H9 (cell line): ENCODE results near the gene CYP2B6. TPM values are rescaled to one million over a fixed set of nuclear protein-coding genes. Genes with fewer than 3 reads are reported as not detected.
"Not testable (repeated sequence)": the region's sequence is repeated elsewhere in the genome, so short reads cannot be mapped to it uniquely, and the experiment has no call there.

Experiments
- DNase-seq: peaks from one replicate; pipeline ENCODE4 v3.0.0-alpha.2; 2017
- H2AFZ ChIP-seq: one replicate; pipeline ENCODE4 v1.6.1; 2013; ENCODE audit warnings: mild to moderate bottlenecking, low read length, control low read depth, moderate library complexity
- H2AK5ac ChIP-seq: 2 replicates; pipeline ENCODE4 v1.6.1; 2013; ENCODE audit warnings: low read length, control low read depth, mixed read lengths; ENCODE audit not compliant: insufficient read length
- H2BK120ac ChIP-seq: one replicate; pipeline ENCODE4 v1.6.1; 2013; ENCODE audit warnings: low read depth, mild to moderate bottlenecking, low read length, control low read depth, inconsistent platforms; ENCODE audit not compliant: poor library complexity, severe bottlenecking
- H2BK12ac ChIP-seq: 2 replicates; pipeline ENCODE4 v1.6.1; 2013; ENCODE audit warnings: low read length, control low read depth, mixed read lengths, low read depth; ENCODE audit not compliant: insufficient read length
- H2BK15ac ChIP-seq: 2 replicates; pipeline ENCODE4 v1.6.1; 2013; ENCODE audit warnings: low read depth, low read length, control low read depth
- H2BK20ac ChIP-seq: one replicate; pipeline ENCODE4 v1.6.1; 2013; ENCODE audit warnings: low read depth, mild to moderate bottlenecking, low read length, control low read depth, inconsistent platforms; ENCODE audit not compliant: poor library complexity, severe bottlenecking
- H2BK5ac ChIP-seq: 2 replicates; pipeline ENCODE4 v1.6.1; 2013; ENCODE audit warnings: low read length, control low read depth, mixed read lengths; ENCODE audit not compliant: insufficient read length
- H3K14ac ChIP-seq: 2 replicates; pipeline ENCODE4 v1.6.1; 2013; ENCODE audit warnings: low read length, control low read depth; ENCODE audit not compliant: insufficient read depth
- H3K18ac ChIP-seq: 2 replicates; pipeline ENCODE4 v1.6.1; 2013; ENCODE audit warnings: low read depth, mild to moderate bottlenecking, mixed read lengths, low read length, control low read depth; ENCODE audit not compliant: insufficient read length
- H3K23ac ChIP-seq: 2 replicates; pipeline ENCODE4 v1.6.1; 2013; ENCODE audit warnings: low read length, control low read depth, mixed read lengths, low read depth; ENCODE audit not compliant: insufficient read length
- H3K23me2 ChIP-seq: 2 replicates; pipeline ENCODE4 v1.6.1; 2013; ENCODE audit warnings: low read depth, mild to moderate bottlenecking, mixed read lengths, low read length, control low read depth; ENCODE audit not compliant: insufficient read length, poor library complexity, severe bottlenecking
- H3K27ac ChIP-seq: 2 replicates; pipeline ENCODE4 v1.5.1; 2013; ENCODE audit warnings: low read length, control low read depth, mixed read lengths, low read depth; ENCODE audit not compliant: insufficient read length
- H3K27me3 ChIP-seq: 2 replicates; pipeline ENCODE4 v1.6.1; 2013; ENCODE audit warnings: low read length, control low read depth, inconsistent platforms; ENCODE audit not compliant: insufficient read depth
- H3K4ac ChIP-seq: 2 replicates; pipeline ENCODE4 v1.6.1; 2013; ENCODE audit warnings: low read depth, mild to moderate bottlenecking, control low read depth, inconsistent platforms, low read length, moderate library complexity
- H3K4me1 ChIP-seq: 2 replicates; pipeline ENCODE4 v1.6.1; 2013; ENCODE audit warnings: low read length, control low read depth, inconsistent platforms; ENCODE audit not compliant: insufficient read depth
- H3K4me2 ChIP-seq: 2 replicates; pipeline ENCODE4 v1.6.1; 2013; ENCODE audit warnings: low read length, control low read depth, mixed read lengths; ENCODE audit not compliant: insufficient read length, insufficient read depth
- H3K56ac ChIP-seq: 2 replicates; pipeline ENCODE4 v1.6.1; 2013; ENCODE audit warnings: low read depth, mild to moderate bottlenecking, mixed read lengths, low read length, control low read depth; ENCODE audit not compliant: insufficient read length
- H3K79me1 ChIP-seq: 2 replicates; pipeline ENCODE4 v1.6.1; 2013; ENCODE audit warnings: low read depth, mild to moderate bottlenecking, moderate library complexity, low read length, control low read depth, inconsistent platforms; ENCODE audit not compliant: insufficient read depth, poor library complexity, severe bottlenecking
- H3K79me2 ChIP-seq: 2 replicates; pipeline ENCODE4 v1.6.1; 2013; ENCODE audit warnings: low read length, control low read depth, inconsistent platforms; ENCODE audit not compliant: insufficient read depth
- H3K9ac ChIP-seq: 2 replicates; pipeline ENCODE4 v1.6.1; 2013; ENCODE audit warnings: low read length, control low read depth, mixed read lengths; ENCODE audit not compliant: insufficient read length; ENCODE audit errors: extremely low read depth
- H3K9me3 ChIP-seq: one replicate; pipeline ENCODE4 v1.6.1; 2013; ENCODE audit warnings: low read depth, low read length, inconsistent platforms; ENCODE audit not compliant: control insufficient read depth
- H3T11ph ChIP-seq: one replicate; pipeline ENCODE4 v1.6.1; 2013; ENCODE audit warnings: mild to moderate bottlenecking, low read length, control low read depth, inconsistent platforms
- H4K20me1 ChIP-seq: one replicate; pipeline ENCODE4 v1.6.1; 2013; ENCODE audit not compliant: control insufficient read depth, insufficient read length, insufficient read depth
- H4K5ac ChIP-seq: 2 replicates; pipeline ENCODE4 v1.6.1; 2013; ENCODE audit warnings: low read depth, mild to moderate bottlenecking, mixed read lengths, low read length, control low read depth; ENCODE audit not compliant: insufficient read length
- H4K8ac ChIP-seq: replicated peaks from 2 replicates; pipeline ENCODE4 v1.6.1; 2013; ENCODE audit warnings: low read length, control low read depth, mixed read lengths, low read depth; ENCODE audit not compliant: insufficient read length
- H4K91ac ChIP-seq: 2 replicates; pipeline ENCODE4 v1.6.1; 2013; ENCODE audit warnings: low read depth, mild to moderate bottlenecking, moderate library complexity, mixed read lengths, low read length, control low read depth; ENCODE audit not compliant: insufficient read length
- H3K27ac Mint-ChIP-seq, 3 experiments: 2 replicates in 2 of 3; 3 replicates in 1 of 3; pipeline ENCODE4 v1.8.0; 2020 to 2021; ENCODE audit warnings: mixed read lengths in 3 of 3, mild to moderate bottlenecking in 1 of 3, moderate library complexity in 1 of 3
- H3K27me3 Mint-ChIP-seq: 2 replicates; pipeline ENCODE4 v1.8.0; 2021; ENCODE audit warnings: low read depth, mild to moderate bottlenecking, moderate library complexity, mixed read lengths
- H3K36me3 Mint-ChIP-seq, 3 experiments: 2 replicates in 2 of 3; 3 replicates in 1 of 3; pipeline ENCODE4 v1.8.0; 2020 to 2021; ENCODE audit warnings: low read depth in 3 of 3, mixed read lengths in 3 of 3; ENCODE audit not compliant: insufficient read depth in 1 of 3
- H3K4me1 Mint-ChIP-seq, 2 experiments: 2 replicates each; pipeline ENCODE4 v1.8.0; 2020; ENCODE audit warnings: mixed read lengths in 2 of 2
- H3K4me3 Mint-ChIP-seq, 2 experiments: 2 replicates in 1 of 2; 3 replicates in 1 of 2; pipeline ENCODE4 v1.8.0; 2020 to 2021; ENCODE audit warnings: mild to moderate bottlenecking in 2 of 2, mixed read lengths in 2 of 2, moderate library complexity in 1 of 2
- H3K9me3 Mint-ChIP-seq, 2 experiments: 2 replicates in 1 of 2; 3 replicates in 1 of 2; pipeline ENCODE4 v1.8.0; 2020; ENCODE audit warnings: mild to moderate bottlenecking in 2 of 2, mixed read lengths in 2 of 2, moderate library complexity in 1 of 2
- CTCF ChIP-seq: fragments of 200-600 bp; sonication (generic); conservative IDR thresholded peaks from 3 replicates; pipeline ENCODE4 v1.8.0; 2021; ENCODE audit warnings: antibody characterized with exemption, mild to moderate bottlenecking
- WGBS: extraction: QIAGEN DNeasy Blood & Tissue Kit; methylation state at CpG from one replicate; pipeline ENCODE4 v1.1.7; 2013; ENCODE audit warnings: missing lambda C conversion rate, low lambda C conversion rate, mixed read lengths; ENCODE audit not compliant: insufficient read length; ENCODE audit errors: extremely low coverage; 5-methylcytosine and 5-hydroxymethylcytosine counted together
- total RNA-seq: library from RNA; stranded (reverse); gene quantifications from 2 replicates; pipeline ENCODE4 v1.2.1, GENCODE V29; 2021

Gene CYP2B6
- total RNA-seq, 1 experiment from 2014 or later = 3.0 TPM

- peaks cover 4% of the 10 kb centered on the region; the same call in 1 of the 2 replicates for H3K27me3 Mint-ChIP-seq
Observed at GRCh38 chr19:40976724-40977123, 14.4 kb upstream of the CYP2B6 start.

DNA sequence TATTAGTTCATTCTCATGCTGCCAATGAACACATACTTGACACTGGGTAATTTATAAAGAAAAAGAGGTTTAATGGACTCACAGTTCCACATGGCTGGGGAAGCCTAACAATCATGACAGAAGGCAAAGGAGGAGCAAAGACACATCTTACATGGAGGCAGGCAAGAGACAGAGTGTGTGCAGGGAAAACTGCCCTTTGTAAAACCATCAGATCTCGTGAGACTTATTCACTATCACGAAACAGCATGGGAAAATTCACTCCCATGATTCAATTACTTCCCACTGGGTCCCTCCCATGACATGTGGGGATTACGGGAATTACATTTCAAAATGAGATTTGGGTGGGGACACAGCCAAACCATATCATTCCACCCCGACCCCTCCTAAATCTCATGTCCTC, 11.3 kb upstream of the CYP2B6 start:
- no CpG with 5 or more reads among the region's 4 CpGs for WGBS
- H3K4me2 ChIP-seq, H3K79me1 ChIP-seq, H2AFZ ChIP-seq, H3K23me2 ChIP-seq, H2BK20ac ChIP-seq, H2BK120ac ChIP-seq, H2BK5ac ChIP-seq, H4K8ac ChIP-seq, H3T11ph ChIP-seq, H3K56ac ChIP-seq, H3K9ac ChIP-seq, H3K18ac ChIP-seq, H3K4me3 Mint-ChIP-seq, H2AK5ac ChIP-seq, H4K5ac ChIP-seq, H3K27me3 ChIP-seq, H4K20me1 ChIP-seq, H3K4ac ChIP-seq, DNase-seq, H3K27me3 Mint-ChIP-seq, H3K14ac ChIP-seq, H4K91ac ChIP-seq, H2BK15ac ChIP-seq, H3K9me3 ChIP-seq, H3K27ac ChIP-seq, H3K79me2 ChIP-seq, H2BK12ac ChIP-seq, H3K23ac ChIP-seq: not testable (repeated sequence)
- peaks cover 53% of the 10 kb centered on the region in 2 experiments for H3K4me1 Mint-ChIP-seq
- H3K4me1 ChIP-seq = peaks cover 27% of the 10 kb centered on the region; the same call in 1 of the 2 replicates
- H3K36me3 Mint-ChIP-seq = peaks cover 3 to 29% (median 15%) of the 10 kb centered on the region in 3 experiments; a peak in 6 of 7 replicates
- H3K27ac Mint-ChIP-seq = peak overlapping the region; percentile 53 to 98 (median 79); a peak in 5 of 7 replicates
- peaks cover 19 to 25% of the 10 kb centered on the region in 2 experiments for H3K9me3 Mint-ChIP-seq

More at GRCh38 chr19:40976724-40977123, 14.4 kb upstream of the CYP2B6 start:
- WGBS = no CpG with 5 or more reads among the region's 4 CpGs
- no peak overlapping the region for H3K4ac ChIP-seq
- DNase-seq = no peak
- no peak overlapping the region for H4K91ac ChIP-seq
- no peak overlapping the region for H3K9ac ChIP-seq
- H3K79me1 ChIP-seq = no peaks in the 10 kb centered on the region
- no peak overlapping the region for H2AFZ ChIP-seq
- H4K8ac ChIP-seq = no peak overlapping the region
- H3K23me2 ChIP-seq = no peaks in the 10 kb centered on the region
- peaks cover 3 to 30% (median 12%) of the 10 kb centered on the region in 3 experiments; a peak in 6 of 7 replicates for H3K36me3 Mint-ChIP-seq
- H3K27me3 ChIP-seq = no peaks in the 10 kb centered on the region; the same call in 1 of the 2 replicates
- H3K4me1 ChIP-seq = peaks cover 13% of the 10 kb centered on the region; the same call in 1 of the 2 replicates
- H2BK5ac ChIP-seq = no peak overlapping the region
- TF ChIP-seq CTCF = no peak
- H3K27ac Mint-ChIP-seq = peak overlapping the region in 1 of 3 experiments; percentile 56; a peak in 1 of 7 replicates
- no peaks in the 10 kb centered on the region for H3K79me2 ChIP-seq
- H2BK12ac ChIP-seq = no peak overlapping the region
- no peak overlapping the region for H2BK15ac ChIP-seq
- H2BK120ac ChIP-seq = no peak overlapping the region
- H3K56ac ChIP-seq = no peak overlapping the region
- H2AK5ac ChIP-seq = no peak overlapping the region
- H3K18ac ChIP-seq = no peak overlapping the region
- H3K27ac ChIP-seq = no peak overlapping the region
- H3K4me2 ChIP-seq = no peak overlapping the region
- H3K14ac ChIP-seq = no peak overlapping the region
- H3K4me1 Mint-ChIP-seq = peaks cover 25% of the 10 kb centered on the region in 2 experiments
- no peak overlapping the region for H2BK20ac ChIP-seq
- H4K5ac ChIP-seq = no peak overlapping the region
- no peaks in the 10 kb centered on the region for H3K9me3 ChIP-seq
- H3K23ac ChIP-seq = no peak overlapping the region
- peaks cover 22 to 33% of the 10 kb centered on the region in 2 experiments for H3K9me3 Mint-ChIP-seq
- no peak overlapping the region for H3T11ph ChIP-seq
- no peaks in the 10 kb centered on the region for H4K20me1 ChIP-seq
- H3K4me3 Mint-ChIP-seq = no peak overlapping the region
